MG63 (cell line): ENCODE data around the gene FREM3. TPM values are rescaled to one million over a fixed set of nuclear protein-coding genes. Genes with fewer than 3 reads are reported as not detected.
A peak's percentile ranks its signal among the peaks of the same experiment; 100 is the strongest.

Experiments used
- DNase-seq: peaks from one replicate; pipeline ENCODE4 v3.0.0-alpha.2; 2020
- H3K27me3 ChIP-seq: fragments of 250-450 bp; sonication (Bioruptor Pico); 2 replicates; pipeline ENCODE4 v1.5.1; 2020; ENCODE audit warnings: mild to moderate bottlenecking, moderate library complexity
- H3K36me3 ChIP-seq: fragments of 250-450 bp; sonication (Bioruptor Pico); 2 replicates; pipeline ENCODE4 v1.5.1; 2020; ENCODE audit warnings: mild to moderate bottlenecking, moderate library complexity
- H3K4me3 ChIP-seq: fragments of 250-450 bp; sonication (Bioruptor Pico); 2 replicates; pipeline ENCODE4 v1.5.1; 2020; ENCODE audit warnings: mild to moderate bottlenecking, moderate library complexity
- H3K9me3 ChIP-seq: fragments of 250-450 bp; sonication (Bioruptor Pico); 2 replicates; pipeline ENCODE4 v1.5.1; 2020; ENCODE audit warnings: mild to moderate bottlenecking, moderate library complexity
- total RNA-seq: library from RNA; depleted of rRNA; stranded (reverse); fragments of >200 nt; shearing (Covaris generic); gene quantifications from 2 replicates; pipeline ENCODE4 v1.2.3, GENCODE V29; 2014; ENCODE audit warnings: low replicate concordance

FREM3 gene
- total RNA-seq, 1 experiment from 2014 or later: not detected

DNA sequence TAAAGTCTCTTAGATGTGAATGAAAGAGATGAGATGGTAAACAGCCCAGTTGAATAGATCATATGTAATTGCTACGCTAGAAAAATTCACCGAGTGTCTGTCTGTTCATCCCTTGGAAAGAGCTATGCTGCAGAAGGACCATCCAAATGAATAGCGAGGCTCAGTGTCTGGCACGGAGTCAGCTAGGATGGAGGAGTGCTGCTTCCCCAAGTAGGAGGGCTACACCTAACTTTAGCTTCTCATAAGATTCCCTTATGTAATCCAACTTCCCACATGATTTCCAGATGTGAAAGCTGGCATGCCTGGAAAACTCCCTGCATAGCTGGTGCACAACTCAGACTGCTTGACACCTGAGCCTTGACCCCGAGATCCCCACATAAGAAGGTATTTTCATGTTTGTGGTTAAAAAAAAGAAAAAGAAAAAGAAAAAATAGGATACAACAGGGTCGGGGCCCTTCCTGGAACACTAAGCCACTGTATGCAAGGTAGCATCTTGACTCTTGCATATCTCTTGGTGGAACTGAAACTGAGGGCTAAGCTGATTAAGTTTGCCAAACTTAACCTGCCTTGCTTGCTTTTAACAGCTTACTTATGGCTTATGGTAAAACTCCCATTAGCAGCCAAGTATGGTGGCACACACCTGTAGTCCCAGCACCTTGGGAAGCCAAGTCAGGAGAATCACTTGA is 82.3 kb downstream of the FREM3 start:
- H3K4me3 ChIP-seq: no peak overlapping the region
- DNase-seq: no peak
- no peaks in the 10 kb centered on the region for H3K9me3 ChIP-seq
- H3K36me3 ChIP-seq: no peaks in the 10 kb centered on the region
- no peaks in the 10 kb centered on the region for H3K27me3 ChIP-seq

DNA sequence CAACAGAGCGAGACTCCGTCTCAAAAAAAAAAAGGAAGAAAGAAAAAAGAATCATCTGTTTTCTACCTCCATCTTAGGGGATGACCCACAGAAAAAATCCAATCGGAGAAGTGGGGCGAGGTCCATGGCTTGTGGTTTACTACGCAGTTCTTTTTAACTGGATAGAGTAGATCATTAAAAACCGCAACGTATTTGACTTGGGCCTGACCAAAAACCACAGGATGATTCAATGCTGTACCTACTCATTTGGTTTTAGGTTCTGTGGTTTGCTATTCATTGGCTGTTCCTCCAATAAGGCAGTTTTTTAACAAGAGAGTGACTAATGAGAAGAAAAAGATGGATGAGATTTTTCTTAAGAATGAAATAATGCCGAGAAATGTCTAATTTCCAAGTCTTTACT is 83.7 kb downstream of the FREM3 start:
- Histone ChIP-seq H3K36me3 (no peaks in the 10 kb centered on the region), H3K9me3 (no peaks in the 10 kb centered on the region), H3K27me3 (no peaks in the 10 kb centered on the region), H3K4me3 (no peak overlapping the region)
- no peak for DNase-seq

- Histone ChIP-seq H3K4me3 (no peak overlapping the region), H3K27me3 (no peaks in the 10 kb centered on the region), H3K36me3 (no peaks in the 10 kb centered on the region), H3K9me3 (no peaks in the 10 kb centered on the region)
- no peak for DNase-seq
Measured at GRCh38 chr4:143609492-143609891, 91.0 kb downstream of the FREM3 start.

DNA sequence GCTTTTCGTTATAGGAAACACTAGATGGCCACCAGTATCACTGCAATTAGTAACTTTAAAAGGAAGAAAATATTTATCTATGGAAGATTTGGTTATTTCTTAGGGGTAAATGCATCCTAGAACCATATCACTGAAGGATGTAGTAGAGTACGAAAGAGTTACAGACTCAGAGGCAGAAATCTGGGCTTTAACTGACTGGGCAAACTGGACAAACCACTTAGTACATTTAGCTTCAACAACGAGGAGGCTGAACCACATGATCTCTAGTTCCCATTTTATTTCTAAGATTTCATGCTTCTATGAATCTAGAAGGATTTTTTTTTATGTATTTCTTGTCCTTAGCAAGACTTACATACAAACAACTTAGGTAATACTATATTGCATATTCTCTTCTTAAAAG is 94.0 kb downstream of the FREM3 start:
- no peak for DNase-seq
- Histone ChIP-seq H3K36me3 (no peaks in the 10 kb centered on the region), H3K27me3 (no peaks in the 10 kb centered on the region), H3K4me3 (no peak overlapping the region), H3K9me3 (no peaks in the 10 kb centered on the region)

GRCh38 chr4:143599827-143600226 is 100.6 kb downstream of the FREM3 start:
- Histone ChIP-seq H3K36me3 (no peaks in the 10 kb centered on the region), H3K9me3 (no peaks in the 10 kb centered on the region), H3K27me3 (no peaks in the 10 kb centered on the region), H3K4me3 (no peak overlapping the region)
- DNase-seq: no peak

DNA sequence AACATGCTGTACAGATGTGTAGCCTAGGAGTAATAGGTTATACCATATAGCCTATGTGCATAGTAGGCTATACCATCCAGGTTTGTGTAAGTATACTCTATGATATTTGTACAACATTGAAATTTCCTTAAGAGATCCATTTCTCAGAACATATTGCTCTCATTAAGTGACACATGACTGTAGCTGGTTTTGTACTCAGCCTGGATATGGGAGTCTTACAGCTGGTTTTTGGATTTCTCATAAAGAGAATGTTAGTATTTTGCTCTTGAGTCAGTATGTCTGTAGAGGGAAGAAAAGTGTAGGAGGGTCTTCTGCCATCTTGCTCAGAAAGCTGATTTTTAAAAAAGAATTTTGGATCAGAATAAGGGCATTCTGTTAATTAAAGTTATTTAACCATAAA is 101.7 kb downstream of the FREM3 start:
- H3K9me3 ChIP-seq: no peaks in the 10 kb centered on the region
- H3K36me3 ChIP-seq: no peaks in the 10 kb centered on the region
- DNase-seq: no peak
- no peak overlapping the region for H3K4me3 ChIP-seq
- no peaks in the 10 kb centered on the region for H3K27me3 ChIP-seq

DNA sequence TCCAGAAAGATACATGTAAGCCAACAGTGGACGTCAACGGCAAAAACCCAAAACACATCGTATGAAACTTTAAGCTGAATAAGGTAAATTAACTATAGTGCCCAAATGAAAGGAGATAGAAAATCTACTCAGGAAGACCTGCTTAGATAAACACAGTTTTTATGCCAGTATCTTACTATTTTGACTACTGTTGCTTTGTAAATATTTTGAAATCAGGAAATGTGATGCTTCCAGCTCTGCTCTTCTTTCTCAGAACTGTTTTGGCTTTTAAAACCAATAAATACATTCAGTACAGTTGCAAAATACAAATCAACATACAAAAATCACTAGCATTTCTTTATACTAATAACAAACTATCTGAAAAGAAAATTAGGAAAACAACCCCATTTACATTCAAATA is 103.2 kb downstream of the FREM3 start:
- H3K36me3 ChIP-seq: no peaks in the 10 kb centered on the region
- H3K27me3 ChIP-seq: no peaks in the 10 kb centered on the region
- no peaks in the 10 kb centered on the region for H3K9me3 ChIP-seq
- DNase-seq: no peak
- H3K4me3 ChIP-seq: no peak overlapping the region

DNA sequence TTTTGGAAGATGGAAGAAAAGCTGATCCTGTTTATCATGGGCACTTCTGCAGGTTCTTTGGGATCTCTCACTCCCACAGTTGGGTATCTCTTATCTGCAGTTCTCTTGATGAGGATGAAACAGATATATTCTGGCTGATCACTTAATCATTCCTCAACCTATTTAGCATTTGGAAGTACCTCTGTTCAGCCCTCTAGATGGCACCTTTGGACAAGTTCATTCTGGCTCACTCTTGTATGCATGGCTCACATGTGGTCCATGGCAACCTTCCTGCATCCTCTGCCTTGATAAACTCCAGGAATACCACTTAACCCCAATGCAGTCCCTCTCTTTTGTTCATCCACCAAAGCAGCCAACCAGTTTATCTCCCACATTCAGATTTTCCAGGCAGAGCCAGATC is 112.8 kb downstream of the FREM3 start:
- no peak for DNase-seq
- no peak overlapping the region for H3K4me3 ChIP-seq

DNA sequence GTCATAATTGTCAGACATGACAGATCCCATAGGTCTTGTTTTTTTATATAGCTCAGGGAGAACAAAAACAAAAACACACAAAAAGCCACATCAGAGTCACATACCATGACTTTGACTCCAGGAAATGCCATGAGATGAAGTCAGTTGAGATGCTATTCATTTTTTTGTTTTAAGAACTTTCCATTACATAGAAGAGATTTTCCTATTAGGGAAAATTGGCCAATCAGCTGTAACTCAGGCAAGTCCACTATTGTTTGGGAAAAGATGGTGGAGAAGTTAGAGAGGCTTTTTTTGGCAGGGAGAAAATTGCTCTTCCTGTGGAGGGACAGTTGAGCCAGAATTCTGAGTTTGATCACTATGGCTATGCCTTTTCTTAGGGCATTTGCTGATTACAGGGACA is 114.4 kb downstream of the FREM3 start:
- no peaks in the 10 kb centered on the region for H3K9me3 ChIP-seq
- H3K36me3 ChIP-seq: no peaks in the 10 kb centered on the region
- H3K27me3 ChIP-seq: no peaks in the 10 kb centered on the region
- no peak overlapping the region for H3K4me3 ChIP-seq
- DNase-seq: no peak

More for the DNA sequence above, 112.8 kb downstream of the FREM3 start:
- Histone ChIP-seq H3K27me3 (no peaks in the 10 kb centered on the region), H3K36me3 (no peaks in the 10 kb centered on the region), H3K9me3 (no peaks in the 10 kb centered on the region)

DNA sequence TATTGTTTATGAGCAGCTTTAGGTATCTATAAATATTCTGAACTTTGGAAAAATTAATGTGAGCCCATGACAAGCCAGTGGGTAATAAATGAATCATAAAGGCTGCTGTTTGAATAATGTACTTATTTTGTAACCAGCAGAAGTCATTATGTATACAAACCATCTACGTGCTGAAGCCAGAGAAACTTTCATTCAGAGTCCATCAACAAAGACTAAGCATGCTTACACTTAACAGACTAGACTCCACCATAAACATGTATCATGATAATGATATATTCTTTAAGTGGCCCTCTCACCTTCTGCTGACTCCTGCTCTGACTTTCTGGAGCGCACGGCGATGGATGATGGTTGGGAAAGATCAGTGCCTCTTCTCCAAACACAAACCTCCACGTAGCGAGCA is 114.9 kb downstream of the FREM3 start:
- no peaks in the 10 kb centered on the region for H3K27me3 ChIP-seq
- H3K36me3 ChIP-seq: no peaks in the 10 kb centered on the region
- DNase-seq: no peak
- H3K9me3 ChIP-seq: no peaks in the 10 kb centered on the region
- no peak overlapping the region for H3K4me3 ChIP-seq

- H3K9me3 ChIP-seq: no peaks in the 10 kb centered on the region
Measured at GRCh38 chr4:143581331-143581946, 119.0 kb downstream of the FREM3 start.

GRCh38 chr4:143575331-143575730 is 125.1 kb downstream of the FREM3 start:
- H3K9me3 ChIP-seq: no peaks in the 10 kb centered on the region
- no peaks in the 10 kb centered on the region for H3K36me3 ChIP-seq
- no peak overlapping the region for H3K4me3 ChIP-seq
- peak; percentile 13 for DNase-seq
- H3K27me3 ChIP-seq: no peaks in the 10 kb centered on the region

More at GRCh38 chr4:143581331-143581946, 119.0 kb downstream of the FREM3 start:
- Histone ChIP-seq H3K27me3 (no peaks in the 10 kb centered on the region), H3K36me3 (no peaks in the 10 kb centered on the region), H3K4me3 (no peak overlapping the region)
- no peak for DNase-seq

DNA sequence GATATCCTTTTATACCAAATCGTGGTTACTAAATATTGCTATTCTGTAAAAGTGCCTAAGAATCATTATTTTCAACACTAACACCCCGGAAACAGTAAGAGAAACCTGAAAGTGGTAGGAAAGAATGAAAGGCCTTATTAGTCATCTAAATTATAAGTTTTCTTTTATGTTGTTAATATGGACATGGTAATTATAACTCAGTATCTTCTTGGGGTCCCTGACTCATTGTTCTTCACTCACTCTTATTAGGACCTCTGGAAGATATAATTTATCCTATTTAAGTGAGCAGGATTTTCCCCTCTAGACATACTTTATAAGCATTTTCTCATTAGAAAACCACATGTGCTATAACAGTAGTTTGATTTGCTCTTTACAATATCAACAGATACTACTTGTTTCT is 136.0 kb downstream of the FREM3 start:
- Histone ChIP-seq H3K4me3 (no peak overlapping the region), H3K9me3 (no peaks in the 10 kb centered on the region), H3K36me3 (no peaks in the 10 kb centered on the region), H3K27me3 (no peaks in the 10 kb centered on the region)
- no peak for DNase-seq

DNA sequence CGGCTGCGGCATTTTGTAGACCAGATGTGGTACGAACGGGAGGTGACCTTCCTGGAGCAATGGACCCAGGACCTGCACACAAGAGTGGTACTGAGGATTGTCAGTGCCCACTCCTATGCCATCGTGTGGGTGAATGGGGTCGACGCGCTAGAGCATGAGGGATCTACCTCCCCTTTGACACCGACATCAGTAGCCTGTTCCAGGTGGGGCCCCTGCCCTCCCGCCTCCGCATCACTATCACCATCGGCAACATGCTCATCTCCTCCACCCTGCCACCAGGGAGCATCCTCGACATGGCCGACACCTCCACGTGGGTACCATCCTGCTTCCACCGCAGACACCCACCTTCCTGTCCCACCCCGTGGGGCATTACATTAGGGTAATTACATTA is 140.7 kb downstream of the FREM3 start:
- Histone ChIP-seq H3K4me3 (no peak overlapping the region; the same call in none of the 2 replicates), H3K36me3 (no peaks in the 10 kb centered on the region), H3K9me3 (no peaks in the 10 kb centered on the region), H3K27me3 (no peaks in the 10 kb centered on the region)
- no peak for DNase-seq

DNA sequence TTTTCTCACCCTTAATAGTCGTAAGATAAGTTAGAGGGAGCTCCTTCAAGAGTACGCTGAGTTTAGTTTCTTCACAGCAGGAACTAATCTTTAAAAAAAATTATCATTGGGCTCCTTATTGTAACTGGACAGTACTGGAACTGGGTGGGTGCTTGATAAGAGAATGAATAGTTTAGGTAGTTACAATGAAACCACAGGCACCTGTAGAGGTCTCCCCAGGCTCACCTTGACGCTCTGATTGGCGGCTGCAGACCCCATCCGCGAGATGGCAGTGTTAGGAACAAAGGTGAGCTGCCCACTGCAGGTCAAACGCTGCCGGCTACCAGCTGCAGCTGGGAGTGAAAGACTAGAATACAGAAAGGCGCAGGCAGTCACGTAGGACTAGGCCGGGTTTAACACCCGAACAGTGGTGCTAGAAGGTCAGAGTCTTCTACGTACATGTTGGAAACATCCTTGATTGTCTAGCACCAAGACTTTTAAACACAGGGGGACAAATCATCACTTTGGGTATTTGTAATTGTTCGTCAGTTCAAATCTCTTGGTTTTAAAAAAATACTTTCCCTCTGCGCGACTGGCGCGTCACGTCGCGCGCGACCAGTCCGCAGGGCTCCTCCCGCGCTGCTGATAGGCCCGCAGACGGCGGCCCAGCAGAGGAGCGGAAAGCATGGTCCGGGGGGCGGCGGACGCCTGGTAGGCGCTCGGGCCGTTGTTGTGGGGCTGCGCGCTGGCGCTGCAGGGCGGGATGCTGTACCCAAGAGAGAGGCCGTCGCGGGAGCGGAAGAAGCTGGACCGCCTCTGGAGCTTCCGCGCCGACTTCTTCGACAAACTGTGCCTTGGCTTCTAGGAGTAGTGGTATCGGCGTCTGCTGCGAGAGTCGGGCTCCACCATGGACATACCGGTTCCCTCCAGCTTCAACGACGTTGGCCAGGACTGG is 141.4 kb downstream of the FREM3 start:
- H3K4me3 ChIP-seq: peak overlapping the region; percentile 22
- H3K9me3 ChIP-seq: no peaks in the 10 kb centered on the region
- peak; percentile 11 for DNase-seq
- no peaks in the 10 kb centered on the region for H3K27me3 ChIP-seq
- no peaks in the 10 kb centered on the region for H3K36me3 ChIP-seq

- H3K27me3 ChIP-seq: no peaks in the 10 kb centered on the region
- no peak overlapping the region for H3K4me3 ChIP-seq
- no peak for DNase-seq
- H3K9me3 ChIP-seq: no peaks in the 10 kb centered on the region
- H3K36me3 ChIP-seq: no peaks in the 10 kb centered on the region; the same call in 1 of the 2 replicates
Measured at GRCh38 chr4:143558286-143558685, 142.2 kb downstream of the FREM3 start.

- DNase-seq: no peak
- H3K9me3 ChIP-seq: no peaks in the 10 kb centered on the region
Measured at GRCh38 chr4:143555676-143556075, 144.8 kb downstream of the FREM3 start.

More at GRCh38 chr4:143555676-143556075, 144.8 kb downstream of the FREM3 start:
- Histone ChIP-seq H3K36me3 (peaks cover 4% of the 10 kb centered on the region; the same call in 1 of the 2 replicates), H3K4me3 (no peak overlapping the region), H3K27me3 (no peaks in the 10 kb centered on the region)
